ENCODE measurements around the gene POLD2. TPM values are rescaled to one million over a fixed set of nuclear protein-coding genes. Genes with fewer than 3 reads are reported as not detected.
A peak's percentile ranks its signal among the peaks of the same experiment; 100 is the strongest.

POLD2 gene
- total and polyA plus RNA-seq, 3 experiments from 2014 or later: 74.1 to 291 (median 279) TPM

GRCh38 chr7:44149571-44150465 is 26.5 kb upstream of the POLD2 start:
- H3K4me1 ChIP-seq (ENCODE audit: insufficient read depth, low read length): peaks cover 7% of the 10 kb centered on the region
- CTCF ChIA-PET: no interaction called here
- DNase-seq: no peak
- H3K36me3 ChIP-seq (ENCODE audit: insufficient read depth, low read length): no peaks in the 10 kb centered on the region
- POLR2A ChIA-PET: no interaction called here
- peaks cover 2 to 7% of the 10 kb centered on the region in 2 donors for H3K27me3 Mint-ChIP-seq
- H3K27me3 ChIP-seq (ENCODE audit: insufficient read depth, low read length, poor library complexity, severe bottlenecking): no peaks in the 10 kb centered on the region
- H3K27ac Mint-ChIP-seq: no peak overlapping the region
- H3K9me3 ChIP-seq (ENCODE audit: low read length): no peaks in the 10 kb centered on the region
- no peaks in the 10 kb centered on the region for H3K9me3 Mint-ChIP-seq
- no peaks in the 10 kb centered on the region for H3K36me3 Mint-ChIP-seq
- peaks cover 6 to 17% (median 6%) of the 10 kb centered on the region in 3 donors for H3K4me1 Mint-ChIP-seq
- H3K27ac ChIP-seq (ENCODE audit: low read depth, low read length): no peak overlapping the region
- H3K4me3 Mint-ChIP-seq: no peak overlapping the region
- no peak overlapping the region for H3K4me3 ChIP-seq (ENCODE audit: low read length)

GRCh38 chr7:44148961-44149536 is 25.7 kb upstream of the POLD2 start:
- peaks cover 2 to 8% of the 10 kb centered on the region in 2 donors for H3K27me3 Mint-ChIP-seq
- H3K4me1 Mint-ChIP-seq: peaks cover 6 to 17% (median 6%) of the 10 kb centered on the region in 3 donors
- Histone ChIP-seq H3K27me3 (ENCODE audit: insufficient read depth, low read length, poor library complexity, severe bottlenecking) (no peaks in the 10 kb centered on the region), H3K36me3 (ENCODE audit: insufficient read depth, low read length) (no peaks in the 10 kb centered on the region), H3K9me3 (ENCODE audit: low read length) (no peaks in the 10 kb centered on the region), H3K4me1 (ENCODE audit: insufficient read depth, low read length) (peaks cover 7% of the 10 kb centered on the region), H3K4me3 (ENCODE audit: low read length) (no peak overlapping the region), H3K27ac (ENCODE audit: low read depth, low read length) (no peak overlapping the region)
- DNase-seq: no peak
- ChIA-PET POLR2A (no interaction called here), CTCF (no interaction called here)
- H3K36me3 Mint-ChIP-seq: no peaks in the 10 kb centered on the region
- H3K9me3 Mint-ChIP-seq: no peaks in the 10 kb centered on the region
- H3K4me3 Mint-ChIP-seq: no peak overlapping the region
- no peak overlapping the region for H3K27ac Mint-ChIP-seq

- no peak overlapping the region for H3K4me3 ChIP-seq (ENCODE audit: low read length)
- no peaks in the 10 kb centered on the region for H3K27me3 ChIP-seq (ENCODE audit: insufficient read depth, low read length, poor library complexity, severe bottlenecking)
- Mint-ChIP-seq H3K4me3 (no peak overlapping the region), H3K27me3 (peaks cover 2 to 8% of the 10 kb centered on the region in 2 donors), H3K27ac (no peak overlapping the region), H3K36me3 (no peaks in the 10 kb centered on the region), H3K4me1 (peaks cover 6 to 17% (median 6%) of the 10 kb centered on the region in 3 donors), H3K9me3 (no peaks in the 10 kb centered on the region)
- no peaks in the 10 kb centered on the region for H3K36me3 ChIP-seq (ENCODE audit: insufficient read depth, low read length)
- no peak for DNase-seq
- ChIA-PET POLR2A (no interaction called here), CTCF (no interaction called here)
- H3K4me1 ChIP-seq (ENCODE audit: insufficient read depth, low read length): peaks cover 7% of the 10 kb centered on the region
- no peaks in the 10 kb centered on the region for H3K9me3 ChIP-seq (ENCODE audit: low read length)
- H3K27ac ChIP-seq (ENCODE audit: low read depth, low read length): no peak overlapping the region
These were observed 24.8 kb upstream of the POLD2 start for GRCh38 chr7:44148166-44148565.

GRCh38 chr7:44147026-44147991 is 24.0 kb upstream of the POLD2 start:
- ChIA-PET POLR2A (no interaction called here), CTCF (no interaction called here)
- peak overlapping the region in 1 of 8 donors; percentile 84 for H3K27ac Mint-ChIP-seq
- H3K9me3 Mint-ChIP-seq: no peaks in the 10 kb centered on the region
- Histone ChIP-seq H3K4me3 (ENCODE audit: low read length) (no peak overlapping the region), H3K27ac (ENCODE audit: low read depth, low read length) (no peak overlapping the region), H3K4me1 (ENCODE audit: insufficient read depth, low read length) (peaks cover 7% of the 10 kb centered on the region), H3K9me3 (ENCODE audit: low read length) (no peaks in the 10 kb centered on the region), H3K36me3 (ENCODE audit: insufficient read depth, low read length) (no peaks in the 10 kb centered on the region), H3K27me3 (ENCODE audit: insufficient read depth, low read length, poor library complexity, severe bottlenecking) (no peaks in the 10 kb centered on the region)
- no peaks in the 10 kb centered on the region for H3K36me3 Mint-ChIP-seq
- peaks cover 6 to 17% (median 6%) of the 10 kb centered on the region in 3 donors for H3K4me1 Mint-ChIP-seq
- no peak for DNase-seq
- peak overlapping the region in 4 of 7 donors; percentile 20 to 80 (median 37) for H3K4me3 Mint-ChIP-seq
- H3K27me3 Mint-ChIP-seq: peaks cover 2 to 8% of the 10 kb centered on the region in 2 donors

- peak overlapping the region; percentile 53 for H3K4me3 ChIP-seq (ENCODE audit: low read length)
- no peaks in the 10 kb centered on the region for H3K9me3 Mint-ChIP-seq
- no peak overlapping the region for H3K27ac ChIP-seq (ENCODE audit: low read depth, low read length)
- POLR2A ChIA-PET: interaction anchor here (0.6 kb wide), 1 partner anchor 372 kb away, joined by 6 read pairs; no protein-coding TSS in a partner anchor
- H3K27me3 Mint-ChIP-seq: peaks cover 2 to 8% of the 10 kb centered on the region in 2 donors
- DNase-seq: peak; percentile 25 to 72 (median 47)
- H3K9me3 ChIP-seq (ENCODE audit: low read length): no peaks in the 10 kb centered on the region
- H3K36me3 Mint-ChIP-seq: no peaks in the 10 kb centered on the region
- H3K36me3 ChIP-seq (ENCODE audit: insufficient read depth, low read length): no peaks in the 10 kb centered on the region
- CTCF ChIA-PET: no interaction called here
- H3K4me1 ChIP-seq (ENCODE audit: insufficient read depth, low read length): peaks cover 7% of the 10 kb centered on the region
- peaks cover 6 to 17% (median 6%) of the 10 kb centered on the region in 3 donors for H3K4me1 Mint-ChIP-seq
- no peaks in the 10 kb centered on the region for H3K27me3 ChIP-seq (ENCODE audit: insufficient read depth, low read length, poor library complexity, severe bottlenecking)
- H3K4me3 Mint-ChIP-seq: peak overlapping the region; percentile 40 to 81 (median 76)
- peak overlapping the region in 6 of 8 donors; percentile 54 to 86 (median 78) for H3K27ac Mint-ChIP-seq
These were observed 22.9 kb upstream of the POLD2 start for GRCh38 chr7:44145969-44146911.

- Histone ChIP-seq H3K27me3 (ENCODE audit: insufficient read depth, low read length, poor library complexity, severe bottlenecking) (no peaks in the 10 kb centered on the region), H3K4me3 (ENCODE audit: low read length) (peak overlapping the region; percentile 53), H3K9me3 (ENCODE audit: low read length) (no peaks in the 10 kb centered on the region), H3K36me3 (ENCODE audit: insufficient read depth, low read length) (no peaks in the 10 kb centered on the region), H3K27ac (ENCODE audit: low read depth, low read length) (no peak overlapping the region), H3K4me1 (ENCODE audit: insufficient read depth, low read length) (peaks cover 7% of the 10 kb centered on the region)
- H3K4me1 Mint-ChIP-seq: peaks cover 6 to 17% (median 6%) of the 10 kb centered on the region in 3 donors
- ChIA-PET POLR2A (no interaction called here), CTCF (no interaction called here)
- peaks cover 4 to 8% of the 10 kb centered on the region in 2 donors for H3K27me3 Mint-ChIP-seq
- H3K9me3 Mint-ChIP-seq: no peaks in the 10 kb centered on the region
- peak; percentile 10 to 74 (median 59) for DNase-seq
- peak overlapping the region; percentile 40 to 81 (median 76) for H3K4me3 Mint-ChIP-seq
- H3K27ac Mint-ChIP-seq: peak overlapping the region in 7 of 8 donors; percentile 39 to 86 (median 73)
- H3K36me3 Mint-ChIP-seq: no peaks in the 10 kb centered on the region
These were observed 22.2 kb upstream of the POLD2 start for GRCh38 chr7:44145479-44145968.

GRCh38 chr7:44144968-44145478 is 21.7 kb upstream of the POLD2 start:
- H3K36me3 Mint-ChIP-seq: no peaks in the 10 kb centered on the region
- Histone ChIP-seq H3K4me1 (ENCODE audit: insufficient read depth, low read length) (peaks cover 7% of the 10 kb centered on the region), H3K9me3 (ENCODE audit: low read length) (no peaks in the 10 kb centered on the region), H3K27ac (ENCODE audit: low read depth, low read length) (no peak overlapping the region), H3K27me3 (ENCODE audit: insufficient read depth, low read length, poor library complexity, severe bottlenecking) (no peaks in the 10 kb centered on the region), H3K4me3 (ENCODE audit: low read length) (no peak overlapping the region), H3K36me3 (ENCODE audit: insufficient read depth, low read length) (no peaks in the 10 kb centered on the region)
- no peaks in the 10 kb centered on the region for H3K9me3 Mint-ChIP-seq
- peak overlapping the region in 5 of 8 donors; percentile 39 to 86 (median 73) for H3K27ac Mint-ChIP-seq
- H3K27me3 Mint-ChIP-seq: peaks cover 4 to 8% of the 10 kb centered on the region in 2 donors
- DNase-seq: no peak
- POLR2A ChIA-PET: no interaction called here
- H3K4me3 Mint-ChIP-seq: peak overlapping the region in 6 of 7 donors; percentile 70 to 81 (median 77)
- peaks cover 6 to 17% (median 6%) of the 10 kb centered on the region in 3 donors for H3K4me1 Mint-ChIP-seq
- CTCF ChIA-PET: no interaction called here

Measured in CD8-positive, alpha-beta memory T cell (primary cell).